Left renal cortex interstitium (tissue), 4 donors: ENCODE measurements around the gene WDR75. TPM values are rescaled to one million over a fixed set of nuclear protein-coding genes. Genes with fewer than 3 reads are reported as not detected.
"Not testable (repeated sequence)": the region's sequence is repeated elsewhere in the genome, so short reads cannot be mapped to it uniquely, and the experiment has no call there.

Source experiments
- DNase-seq, 4 donors: peaks; one replicate each; pipeline ENCODE4 v3.0.0-alpha.2; 2013; ENCODE audit warnings: low read depth in 4 of 4, low spot score in 2 of 4, missing footprints in 1 of 4
- polyA plus RNA-seq, 4 donors: library from polyadenylated mRNA; unstranded; fragments of 120-200 nt; gene quantifications; one replicate each; pipeline ENCODE4 v1.2.1, GENCODE V29; 2013; ENCODE audit not compliant: insufficient read length in 4 of 4

Gene WDR75
- polyA plus RNA-seq: 10 to 100 TPM; 42.6 to 57.6 (median 49.9) TPM

DNA sequence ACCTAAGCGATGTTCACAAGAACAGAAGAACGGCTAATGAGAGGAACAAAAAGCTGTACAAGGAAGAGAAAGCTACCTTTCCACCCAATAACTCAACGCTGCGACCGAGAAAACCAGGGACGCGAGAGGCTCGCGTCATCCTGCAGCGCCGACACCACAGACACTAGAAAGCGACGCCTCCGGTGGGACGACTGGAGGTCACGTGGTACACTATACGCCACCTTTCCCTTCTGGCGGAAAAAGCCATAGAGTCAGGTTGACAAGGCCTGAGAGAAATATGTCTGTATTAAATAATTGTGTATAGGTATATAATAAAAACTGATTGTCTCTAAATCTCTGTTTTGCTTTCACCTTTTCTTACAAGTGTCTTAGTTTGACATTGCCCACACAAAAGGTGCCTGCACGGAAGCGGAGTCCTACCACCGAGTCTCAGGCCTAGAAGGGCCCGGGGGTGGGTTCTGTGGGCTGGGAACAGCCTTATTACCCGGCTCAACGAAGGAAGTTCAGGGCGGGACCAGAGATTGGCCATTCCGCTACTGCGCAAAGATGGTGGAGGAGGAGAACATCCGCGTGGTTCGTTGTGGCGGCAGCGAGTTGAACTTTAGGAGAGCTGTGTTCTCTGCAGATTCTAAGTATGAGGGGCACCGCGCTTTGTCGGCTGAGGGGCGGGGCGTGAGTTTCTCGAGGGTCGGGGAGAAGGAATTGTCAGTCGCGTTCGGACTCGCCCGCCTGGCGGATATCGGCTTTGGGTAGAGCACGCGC lies at the start of gene WDR75:
WDR75 (plus strand) TSS at position 528 of the 762 bp plus-strand sequence; CDS start at position 547, 19 bp downstream.
- peak; percentile 93 to 99 (median 96) for DNase-seq

DNA sequence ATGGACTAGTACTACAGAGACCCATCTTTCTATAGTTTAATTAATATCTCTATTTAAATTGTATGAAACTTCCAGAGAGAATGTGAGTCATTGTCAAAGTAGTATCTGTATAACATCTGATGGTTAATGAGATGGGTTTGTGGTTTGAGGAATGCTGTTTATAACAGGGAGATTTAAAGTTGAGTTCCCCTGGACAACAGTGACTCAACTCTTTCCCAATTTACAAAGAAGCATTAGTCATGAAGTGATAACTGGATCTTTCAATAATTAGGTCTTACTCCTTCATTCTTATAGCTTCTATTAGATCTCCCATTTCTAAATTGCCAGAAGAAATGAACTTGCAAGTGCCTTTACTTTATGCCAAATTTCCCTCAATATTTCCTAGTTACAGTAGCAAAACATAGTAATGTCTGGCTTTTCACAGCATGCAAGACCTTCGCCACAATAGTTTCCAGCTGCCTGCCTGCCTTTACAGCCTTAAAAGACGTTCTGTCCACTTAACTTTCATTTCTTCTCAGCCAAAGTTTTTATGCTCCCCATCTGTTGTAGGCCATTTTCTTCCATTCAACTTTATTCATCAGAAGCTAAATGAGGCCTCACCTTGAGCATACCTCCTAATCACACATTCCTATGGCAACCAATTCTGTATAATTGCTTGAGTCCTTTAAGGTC lies 47.7 kb upstream of the WDR75 start:
- DNase-seq: no peak

DNA sequence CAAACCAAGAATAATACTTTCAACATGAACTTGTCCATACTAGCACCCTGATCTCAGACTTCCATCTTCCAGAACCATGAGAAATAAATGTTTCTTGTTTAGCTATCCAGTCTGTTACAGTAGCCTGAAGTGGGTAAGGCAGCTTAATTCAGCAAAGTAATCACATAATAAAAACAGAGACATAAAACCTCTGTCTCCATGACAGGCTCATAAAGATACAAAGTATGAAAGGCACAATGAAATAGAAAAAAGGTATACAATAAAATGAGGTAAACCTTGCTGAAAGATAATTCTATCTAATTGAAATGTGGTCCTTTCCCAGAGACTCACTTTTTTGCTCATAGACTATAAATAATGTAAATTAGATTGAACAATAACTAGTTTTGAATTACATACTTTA lies 46.7 kb upstream of the WDR75 start:
- DNase-seq: no peak

DNA sequence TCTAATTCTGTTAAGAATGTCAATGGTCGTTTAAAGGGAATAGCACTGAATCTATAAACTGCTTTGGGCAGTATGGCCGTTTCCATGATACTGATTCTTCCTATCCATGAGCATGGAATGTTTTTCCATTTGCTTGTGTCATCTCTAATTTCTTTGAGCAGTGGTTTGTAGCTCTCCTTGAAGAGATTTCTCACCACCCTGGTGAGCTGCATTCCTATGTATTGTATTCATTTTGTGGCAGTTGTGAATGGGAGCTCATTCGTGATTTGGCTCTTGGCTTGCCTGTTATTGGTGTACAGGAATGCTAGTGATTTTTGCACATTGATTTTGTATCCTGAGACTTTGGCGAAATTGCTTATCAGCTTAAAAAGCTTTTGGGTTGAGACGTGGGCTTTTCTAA lies 38.3 kb upstream of the WDR75 start:
- DNase-seq: no peak

DNA sequence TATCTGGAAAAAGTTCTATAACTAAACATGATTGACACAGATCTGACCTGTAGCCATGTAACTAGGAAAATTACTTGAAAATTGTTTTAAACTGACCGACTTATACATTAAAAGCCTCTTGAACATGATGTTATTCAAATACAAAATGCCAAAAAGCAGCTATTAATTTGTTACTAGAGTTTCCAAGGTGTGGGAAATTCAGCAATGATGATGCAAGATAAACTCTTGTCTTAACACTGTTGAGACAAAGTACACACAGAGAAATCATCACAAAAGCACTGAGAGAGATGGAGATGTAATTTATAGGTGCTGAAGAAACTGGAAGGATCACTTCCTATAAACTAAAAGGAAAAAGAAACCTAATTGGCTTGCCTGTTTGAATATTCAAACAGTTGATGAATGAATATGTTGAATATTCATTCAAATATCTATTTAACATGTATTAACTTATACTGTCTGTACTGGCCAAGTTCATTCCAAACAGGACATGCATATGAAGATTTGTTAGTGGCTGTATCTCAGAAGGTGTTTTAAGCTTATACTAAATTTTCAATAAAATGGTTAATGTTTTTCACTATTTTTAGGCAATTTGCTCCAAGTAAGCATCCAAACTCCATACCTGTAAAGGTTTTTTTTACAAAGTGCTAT lies 34.6 kb upstream of the WDR75 start:
- DNase-seq: no peak

DNA sequence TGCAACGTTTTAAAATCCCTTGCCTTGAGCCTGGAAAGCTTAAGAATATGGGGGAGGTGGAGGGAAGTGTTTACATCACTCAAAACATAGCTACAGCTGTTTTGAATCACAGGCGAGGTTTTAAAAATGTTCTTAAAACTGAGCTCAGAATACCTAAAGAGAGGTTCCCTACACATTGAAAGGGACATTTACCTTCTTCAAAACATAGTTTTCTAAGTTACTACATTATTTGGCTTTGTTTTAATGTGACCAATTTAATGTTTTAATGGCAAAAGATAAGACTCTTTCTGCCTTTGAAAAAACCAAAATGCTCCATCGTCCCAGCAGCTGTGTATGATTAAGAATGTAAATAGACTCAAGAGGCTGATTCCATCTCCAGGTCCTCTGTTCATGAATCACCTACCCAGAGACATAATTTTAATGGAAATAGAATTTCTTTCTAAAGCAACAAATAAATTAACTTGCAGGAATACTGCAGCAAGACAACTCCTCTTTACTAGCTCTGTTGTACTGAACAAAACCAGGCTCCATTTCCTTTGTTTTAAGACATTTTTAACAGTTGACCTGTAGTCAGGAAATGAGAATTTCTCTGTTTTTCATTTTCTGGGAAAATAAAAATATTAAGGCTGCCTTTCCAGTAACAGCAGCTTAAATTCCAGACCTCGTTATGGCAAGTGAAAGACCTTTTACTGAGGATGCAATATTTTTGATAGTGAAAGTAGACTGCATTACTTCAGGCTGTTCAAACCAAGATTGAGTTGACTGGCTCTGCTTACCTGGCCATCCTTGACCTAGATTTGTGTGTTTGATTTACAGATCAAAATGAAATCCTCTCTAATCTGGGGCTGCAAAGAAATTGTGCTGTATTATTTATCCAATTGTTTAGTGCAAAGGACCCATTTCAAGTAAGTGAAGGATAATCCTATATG lies 33.7 kb upstream of the WDR75 start:
- DNase-seq: peak in 1 of 4 donors; percentile 34

DNA sequence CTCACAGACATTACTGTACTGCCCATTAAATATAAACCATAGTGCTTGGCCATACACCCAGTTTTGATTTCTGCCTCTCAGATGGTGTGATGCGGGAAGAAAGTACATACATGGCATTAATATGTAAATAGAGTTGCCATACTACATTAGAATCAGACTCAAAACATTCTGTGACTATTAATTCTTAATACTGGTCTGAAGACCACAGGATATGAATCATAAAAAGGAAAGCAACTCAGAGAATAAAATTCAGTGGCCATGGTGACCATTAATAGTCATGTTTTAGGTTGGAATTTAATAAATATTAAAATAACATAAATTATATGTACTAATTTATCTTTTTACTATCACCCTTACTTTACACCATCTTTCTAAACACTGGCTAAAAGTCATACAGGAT lies 33.0 kb upstream of the WDR75 start:
- no peak for DNase-seq

DNA sequence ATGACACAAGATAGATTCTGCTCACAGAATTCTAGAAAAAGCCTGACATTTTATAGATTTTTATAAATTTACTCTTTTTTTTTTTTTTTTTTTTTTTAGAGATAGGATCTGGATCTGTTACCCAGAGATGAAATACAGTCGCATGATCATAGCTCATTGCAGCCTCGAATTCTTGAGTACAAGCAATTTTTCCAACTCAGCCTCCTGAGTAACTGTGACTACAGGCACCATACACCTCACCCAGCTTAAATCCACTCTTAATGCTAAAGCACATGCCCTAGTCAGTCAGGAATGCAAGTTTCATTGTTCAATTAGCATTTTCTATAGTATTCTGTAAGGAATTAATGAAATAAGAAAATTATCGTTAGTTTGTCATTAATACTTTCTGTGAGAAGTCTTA lies 32.1 kb upstream of the WDR75 start:
- no peak for DNase-seq

DNA sequence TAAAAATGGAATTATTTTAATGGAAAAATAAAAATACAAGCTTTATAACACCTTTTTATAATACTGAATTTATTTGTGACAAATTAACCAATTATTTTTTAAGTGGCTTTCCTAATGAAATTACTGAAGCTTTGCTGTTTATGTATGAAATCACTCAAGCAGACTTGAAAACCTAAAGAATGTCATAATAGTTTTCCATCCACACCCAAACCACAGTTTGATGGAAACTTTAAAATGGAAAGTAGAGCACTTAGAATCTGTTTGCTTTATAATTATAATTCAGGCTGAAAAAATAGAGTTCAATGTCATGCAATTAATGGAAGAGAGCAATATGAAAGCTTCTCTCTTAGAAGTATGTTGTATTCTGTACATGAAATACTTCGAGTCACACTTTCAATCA lies 31.6 kb upstream of the WDR75 start:
- no peak for DNase-seq

DNA sequence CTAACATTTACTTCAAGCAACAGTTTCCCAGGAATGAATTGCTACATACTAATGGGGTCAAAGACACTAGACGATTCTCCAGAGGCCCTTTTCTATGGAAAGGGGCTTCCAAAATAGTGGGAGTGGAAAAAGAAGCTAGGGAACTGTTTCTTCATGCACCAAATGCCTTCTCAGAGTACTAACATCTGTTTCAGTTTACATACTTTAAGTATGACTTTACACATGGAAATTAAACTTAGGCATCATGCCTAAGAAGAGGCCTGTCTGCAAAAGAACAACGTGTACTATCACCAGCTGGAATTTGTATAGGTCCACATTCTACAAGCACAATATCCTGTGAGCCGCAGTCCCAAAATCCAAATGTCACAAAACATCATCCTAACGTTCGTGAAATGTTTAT lies 29.4 kb upstream of the WDR75 start:
- DNase-seq: peak in 1 of 4 donors; percentile 53

DNA sequence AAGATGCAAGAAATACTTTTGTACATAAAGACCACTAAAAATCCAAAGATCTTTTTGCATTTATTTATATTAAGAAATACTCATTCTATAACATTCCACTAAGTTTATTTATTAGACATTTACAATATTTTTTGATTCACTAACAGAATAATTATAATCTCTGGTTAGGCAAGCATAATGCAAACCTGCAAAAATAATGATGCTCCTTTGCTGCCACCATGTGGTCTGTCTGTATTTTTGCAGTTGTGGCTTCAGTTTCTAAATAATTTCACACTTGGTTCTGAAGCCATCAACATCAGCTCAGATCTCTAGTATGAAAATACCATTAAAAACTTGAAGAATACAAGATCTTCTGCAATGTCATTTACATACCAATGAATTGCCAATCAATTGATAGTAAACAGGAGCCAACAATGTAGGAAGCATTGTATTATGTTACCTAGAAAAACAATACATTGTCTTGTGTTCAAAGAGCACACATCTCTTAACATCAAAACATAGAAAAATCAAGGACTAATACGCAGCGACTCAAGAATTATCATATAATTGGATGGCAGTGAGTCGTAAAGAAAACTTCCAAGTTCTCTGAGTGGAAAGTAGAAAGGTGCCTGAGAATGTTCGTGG lies 28.8 kb upstream of the WDR75 start:
- peak in 2 of 4 donors; percentile 38 to 48 for DNase-seq

DNA sequence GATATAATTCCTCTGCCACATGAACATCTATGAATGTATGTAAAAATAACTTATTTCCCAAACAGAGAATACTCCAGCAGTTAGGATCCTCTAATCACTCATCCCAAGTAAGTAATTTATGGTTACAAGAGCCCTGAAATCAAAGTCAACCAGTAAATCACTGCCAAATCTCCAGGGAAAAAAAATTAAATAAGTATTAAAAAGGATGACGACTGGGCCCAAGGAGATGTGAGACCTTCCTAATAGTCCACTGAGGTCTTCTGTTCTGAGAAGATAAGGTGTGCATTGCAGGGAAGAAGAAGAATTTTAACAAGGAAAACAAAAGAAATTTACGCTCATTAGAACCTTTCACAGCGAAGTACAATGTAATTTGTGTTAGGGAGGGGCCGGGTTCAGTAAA lies 28.0 kb upstream of the WDR75 start:
- DNase-seq: no peak

DNA sequence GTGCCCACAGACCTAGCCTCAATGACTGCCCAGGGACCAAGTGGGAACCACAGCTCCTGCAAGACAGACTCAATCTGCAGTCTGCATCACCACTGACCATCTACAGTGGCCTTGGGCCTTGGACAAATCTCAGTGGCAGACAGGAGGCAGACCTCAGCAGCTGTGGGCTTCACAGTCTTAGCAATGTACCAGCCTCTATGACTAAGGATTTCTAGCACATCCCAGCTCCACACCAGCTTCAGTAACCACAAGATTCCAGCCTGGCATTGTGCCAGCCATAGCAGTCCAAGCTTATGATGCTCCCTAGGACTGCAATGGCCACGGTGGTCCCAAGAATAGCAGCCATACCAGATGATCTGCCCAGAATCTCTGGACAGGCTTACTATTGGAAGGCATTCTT lies 19.6 kb upstream of the WDR75 start:
- no peak for DNase-seq

DNA sequence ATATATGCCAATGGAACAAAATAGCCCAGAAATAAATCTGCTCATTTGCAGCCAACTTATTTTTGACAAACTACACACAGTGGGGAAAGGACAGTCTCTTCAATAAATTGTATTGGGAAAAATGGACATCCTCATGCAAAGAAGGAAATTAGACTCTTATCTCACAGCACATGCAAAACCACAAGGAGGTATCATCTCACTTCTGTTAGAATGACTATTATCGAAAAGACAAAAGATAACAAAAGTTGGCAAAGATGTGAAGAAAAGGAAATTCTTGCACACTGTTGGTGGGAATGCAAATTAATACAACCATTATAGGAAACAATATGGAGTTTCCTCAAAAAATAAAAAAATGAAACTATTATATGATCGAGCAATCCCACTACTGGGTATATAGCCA lies 16.3 kb upstream of the WDR75 start:
- no peak for DNase-seq

DNA sequence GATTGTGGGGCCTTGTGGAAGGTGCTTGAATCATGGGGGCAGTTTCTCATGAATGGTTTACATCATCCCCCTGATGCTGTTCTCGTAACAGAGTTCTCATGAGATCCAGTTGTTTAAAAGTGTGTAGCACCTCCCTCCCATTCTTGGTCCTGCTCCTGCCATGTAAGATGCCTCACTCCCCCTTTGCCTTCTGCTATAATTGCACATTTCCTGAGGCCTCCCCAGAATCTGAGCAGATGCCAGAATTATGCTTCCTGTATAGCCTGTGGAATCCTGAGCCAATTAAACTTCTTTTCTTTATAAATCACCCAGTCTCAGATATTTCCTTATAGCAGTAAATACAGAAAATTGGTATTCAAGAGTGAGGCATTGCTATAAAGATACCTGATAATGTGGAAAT lies 15.6 kb upstream of the WDR75 start:
- no peak for DNase-seq

DNA sequence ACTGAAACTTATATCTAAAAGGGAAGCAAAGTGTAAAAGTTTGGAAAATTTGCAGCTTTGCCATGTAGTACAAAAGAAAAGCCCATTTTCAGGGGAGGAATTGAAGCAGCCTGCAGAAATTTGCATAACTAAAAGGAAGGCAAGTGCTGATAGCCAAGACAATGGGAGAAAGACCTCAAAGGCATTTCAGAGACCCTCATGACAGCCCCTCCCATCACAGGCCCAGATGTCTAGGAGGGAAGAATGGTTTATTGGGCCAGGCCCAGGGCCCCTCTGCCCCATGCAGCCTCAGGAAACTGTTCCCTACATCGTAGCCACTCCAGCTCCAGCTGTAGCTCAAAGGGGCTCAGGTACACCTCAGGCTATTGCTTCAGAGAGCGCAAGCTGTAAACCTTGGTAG lies 14.4 kb upstream of the WDR75 start:
- DNase-seq: no peak

DNA sequence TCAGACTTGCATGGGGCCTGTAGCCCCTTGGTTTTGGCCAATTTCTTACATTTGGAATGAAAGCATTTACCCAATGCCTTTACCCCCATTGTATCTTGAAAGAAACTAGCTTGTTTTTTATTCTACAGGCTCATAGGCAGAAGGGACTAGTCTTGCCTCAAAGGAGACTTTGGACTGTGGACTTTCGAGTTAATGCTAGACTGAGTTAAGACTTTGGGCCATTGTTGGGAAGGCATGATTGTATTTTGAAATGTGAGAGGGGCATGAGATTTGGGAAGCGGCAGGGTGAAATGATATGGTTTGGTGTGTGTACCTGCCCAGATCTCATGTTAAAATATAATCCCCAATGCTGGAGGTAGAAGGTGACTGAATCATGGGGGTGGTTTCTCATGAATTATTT lies 13.4 kb upstream of the WDR75 start:
- DNase-seq: no peak

DNA sequence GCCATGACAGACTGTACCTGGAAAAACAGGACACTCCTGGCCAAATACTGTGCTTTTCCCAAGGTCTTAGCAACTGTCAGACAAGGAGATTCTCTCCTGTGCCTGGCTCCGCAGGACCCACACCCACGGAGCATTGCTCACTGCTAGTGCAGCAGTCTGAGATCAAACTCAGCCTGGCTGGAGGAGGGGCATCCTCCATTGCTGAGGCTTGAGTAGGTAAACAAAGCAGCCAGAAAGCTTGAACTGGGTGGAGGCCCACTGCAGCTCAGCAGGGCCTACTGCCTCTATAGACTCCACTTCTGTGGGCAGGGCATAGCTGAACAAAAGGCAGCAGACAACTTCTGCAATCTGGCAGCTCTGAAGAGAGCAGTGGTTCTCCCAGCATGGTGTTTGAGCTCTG lies 10.8 kb upstream of the WDR75 start:
- DNase-seq: not testable (repeated sequence)

DNA sequence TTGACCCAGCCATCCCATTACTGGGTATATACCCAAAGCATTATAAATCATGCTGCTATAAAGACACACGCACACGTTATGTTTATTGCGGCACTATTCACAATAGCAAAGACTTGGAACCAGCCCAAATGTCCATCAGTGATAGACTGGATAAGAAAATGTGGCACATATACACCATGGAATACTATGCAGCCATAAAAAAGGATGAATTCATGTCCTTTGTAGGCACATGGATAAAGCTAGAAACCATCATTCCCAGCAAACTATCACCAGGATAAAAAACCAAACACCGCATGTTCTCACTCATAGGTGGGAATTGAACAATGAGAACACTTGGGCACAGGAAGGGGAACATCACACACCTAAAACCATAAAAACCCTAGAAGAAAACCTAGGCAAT lies 5.5 kb upstream of the WDR75 start:
- not testable (repeated sequence) for DNase-seq

DNA sequence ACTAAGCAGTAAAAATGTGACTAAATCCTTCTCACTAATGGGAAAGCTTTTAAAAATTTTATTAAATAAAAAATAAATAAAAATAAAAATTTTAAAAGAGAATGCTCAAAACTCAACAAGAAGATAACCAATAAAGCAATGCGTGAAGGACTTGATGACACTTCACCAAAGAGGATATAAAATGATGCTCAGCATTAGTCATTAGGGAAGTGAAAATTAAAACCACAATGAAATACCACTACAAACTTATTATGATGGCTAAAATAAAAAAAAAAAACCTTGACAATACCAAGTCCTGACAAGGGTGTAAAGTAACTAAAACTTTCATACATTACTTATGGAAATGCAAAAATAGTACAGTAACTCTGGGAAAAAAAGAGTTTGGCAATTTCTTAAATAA lies 3.3 kb upstream of the WDR75 start:
- no peak for DNase-seq
